Gastroesophageal sphincter (tissue), 3 donors: ENCODE results near the gene GABRG2.

ENCODE experiments used
- EP300 ChIP-seq: sonication (generic); formaldehyde crosslinking; IDR thresholded peaks from one replicate; pipeline ENCODE4 v1.6.1; 2017; ENCODE audit warnings: antibody characterized with exemption, mild to moderate bottlenecking
- POLR2A ChIP-seq, 2 donors: fragments of 450-650 bp; IDR thresholded peaks; one replicate each; pipeline ENCODE4 v1.6.1; 2017; ENCODE audit warnings: antibody characterized with exemption in 2 of 2, mild to moderate bottlenecking in 2 of 2, moderate library complexity in 1 of 2
- TF ChIP-seq, protein P1 (sequence below), 4 experiments: fragments of 200-600 bp in 2 of 4; fragments of 450-650 bp in 2 of 4; sonication (generic) in 1 of 4; IDR thresholded peaks; one replicate each; pipeline ENCODE4 v1.5.1; 2017 to 2019; ENCODE audit warnings: antibody characterized with exemption in 4 of 4, mild to moderate bottlenecking in 2 of 4, moderate library complexity in 2 of 4

DNA sequence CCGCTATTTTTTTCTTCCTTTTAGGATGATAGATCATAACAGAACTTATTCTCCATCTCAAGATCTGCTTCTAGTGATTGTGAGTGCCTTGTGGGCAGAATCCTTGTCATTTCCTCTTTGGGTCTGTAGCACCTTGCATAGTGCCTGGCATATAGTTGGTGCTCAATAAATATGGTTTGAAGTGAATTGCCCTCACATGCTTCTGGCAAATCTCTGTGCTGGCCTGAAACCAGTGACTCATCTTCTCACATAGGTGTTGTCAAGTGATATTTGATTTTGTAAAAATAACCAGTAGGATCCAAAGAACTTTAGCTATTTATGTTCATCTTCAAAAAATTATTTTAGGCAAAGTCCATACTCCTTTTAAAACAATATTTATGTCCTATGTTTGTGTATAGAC lies 86.7 kb downstream of the GABRG2 start:
- TF ChIP-seq, protein P1, sequence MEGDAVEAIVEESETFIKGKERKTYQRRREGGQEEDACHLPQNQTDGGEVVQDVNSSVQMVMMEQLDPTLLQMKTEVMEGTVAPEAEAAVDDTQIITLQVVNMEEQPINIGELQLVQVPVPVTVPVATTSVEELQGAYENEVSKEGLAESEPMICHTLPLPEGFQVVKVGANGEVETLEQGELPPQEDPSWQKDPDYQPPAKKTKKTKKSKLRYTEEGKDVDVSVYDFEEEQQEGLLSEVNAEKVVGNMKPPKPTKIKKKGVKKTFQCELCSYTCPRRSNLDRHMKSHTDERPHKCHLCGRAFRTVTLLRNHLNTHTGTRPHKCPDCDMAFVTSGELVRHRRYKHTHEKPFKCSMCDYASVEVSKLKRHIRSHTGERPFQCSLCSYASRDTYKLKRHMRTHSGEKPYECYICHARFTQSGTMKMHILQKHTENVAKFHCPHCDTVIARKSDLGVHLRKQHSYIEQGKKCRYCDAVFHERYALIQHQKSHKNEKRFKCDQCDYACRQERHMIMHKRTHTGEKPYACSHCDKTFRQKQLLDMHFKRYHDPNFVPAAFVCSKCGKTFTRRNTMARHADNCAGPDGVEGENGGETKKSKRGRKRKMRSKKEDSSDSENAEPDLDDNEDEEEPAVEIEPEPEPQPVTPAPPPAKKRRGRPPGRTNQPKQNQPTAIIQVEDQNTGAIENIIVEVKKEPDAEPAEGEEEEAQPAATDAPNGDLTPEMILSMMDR (IDR thresholded peaks at IDR 0.05), result no peak
- TF ChIP-seq POLR2A (IDR thresholded peaks at IDR 0.05) (no peak), EP300 (no peak)
